A549 (cell line): ENCODE measurements around the gene METTL9.

Experiments
- CEBPB ChIP-seq, 2 experiments: fragments of >200 bp in 1 of 2; sonication (Bioruptor Twin) in 1 of 2; formaldehyde crosslinking in 1 of 2; IDR thresholded peaks; 2 replicates each; pipeline ENCODE4 v1.6.1; 2012 to 2016
- CHD2 ChIP-seq: fragments of 150-350 bp; IDR thresholded peaks from 2 replicates; pipeline ENCODE4 v1.6.1; 2014; ENCODE audit warnings: low read length; ENCODE audit not compliant: partially characterized antibody
- JUN ChIP-seq, 2 experiments: fragments of >200 bp; sonication (Bioruptor Twin); formaldehyde crosslinking; IDR thresholded peaks; 2 replicates in 1 of 2; 3 replicates in 1 of 2; pipeline ENCODE4 v1.6.1; 2016 to 2017
- MAFK ChIP-seq: fragments of 450-650 bp; IDR thresholded peaks from 2 replicates; pipeline ENCODE4 v1.6.1; 2014; ENCODE audit not compliant: partially characterized antibody
- NPAS2 ChIP-seq: fragments of 250-450 bp; sonication (Bioruptor Pico); IDR thresholded peaks from 2 replicates; pipeline ENCODE4 v1.8.0; 2022; ENCODE audit warnings: mild to moderate bottlenecking, moderate library complexity, borderline replicate concordance
- PHF8 ChIP-seq: fragments of 200-600 bp; sonication (generic); IDR thresholded peaks from 2 replicates; pipeline ENCODE4 v1.6.1; 2016; ENCODE audit warnings: low read depth, mild to moderate bottlenecking, antibody characterized with exemption, moderate library complexity, borderline replicate concordance
- POLR2A ChIP-seq: IDR thresholded peaks from 2 replicates; pipeline ENCODE4 v1.6.1; 2012; ENCODE audit warnings: mild to moderate bottlenecking, low read length
- POLR2AphosphoS2 ChIP-seq: conservative IDR thresholded peaks from 2 replicates; pipeline ENCODE4 v1.6.1; 2012; ENCODE audit warnings: low read length, improper control_type of control experiment, inconsistent platforms
- SMC3 ChIP-seq: fragments of >200 bp; sonication (Bioruptor Twin); formaldehyde crosslinking; IDR thresholded peaks from 3 replicates; pipeline ENCODE4 v1.6.1; 2018; ENCODE audit warnings: inconsistent platforms
- TF ChIP-seq, protein P1 (sequence below): fragments of >200 bp; sonication (Bioruptor Twin); formaldehyde crosslinking; IDR thresholded peaks from 3 replicates; pipeline ENCODE4 v1.5.1; 2016
- TF ChIP-seq, protein P2 (sequence below): IDR thresholded peaks from 2 replicates; pipeline ENCODE4 v1.6.1; 2012
- TF ChIP-seq, protein P3 (sequence below): fragments of 200-600 bp; sonication (generic); IDR thresholded peaks from 2 replicates; pipeline ENCODE4 v1.6.1; 2016; ENCODE audit warnings: antibody characterized with exemption, mild to moderate bottlenecking, moderate library complexity
- TF ChIP-seq, protein P4 (sequence below): fragments of 450-650 bp; IDR thresholded peaks from 2 replicates; pipeline ENCODE4 v1.6.1; 2014; ENCODE audit warnings: antibody characterized with exemption

DNA sequence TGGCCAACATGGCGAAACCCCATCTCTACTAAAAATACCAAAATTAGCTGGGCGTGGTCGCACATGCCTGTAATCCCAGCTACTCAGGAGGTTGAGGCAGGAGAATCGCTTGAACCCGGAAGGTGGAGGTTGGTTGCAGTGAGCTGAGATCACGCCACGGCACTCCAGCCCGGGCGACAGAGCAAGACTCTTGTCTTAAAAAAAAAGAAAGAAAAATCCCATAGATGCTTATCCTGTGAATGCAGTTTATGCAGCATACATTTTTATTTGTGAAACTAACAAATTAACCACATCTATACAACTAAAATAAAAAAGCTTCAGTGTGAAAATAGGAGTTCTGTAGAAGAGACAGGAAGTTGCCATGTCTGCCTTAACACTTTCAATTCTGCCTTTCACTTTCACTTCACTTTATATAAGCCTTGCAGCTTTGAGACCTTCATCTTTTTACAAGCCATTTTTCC is 45.9 kb downstream of the METTL9 start:
- TF ChIP-seq, protein P1, sequence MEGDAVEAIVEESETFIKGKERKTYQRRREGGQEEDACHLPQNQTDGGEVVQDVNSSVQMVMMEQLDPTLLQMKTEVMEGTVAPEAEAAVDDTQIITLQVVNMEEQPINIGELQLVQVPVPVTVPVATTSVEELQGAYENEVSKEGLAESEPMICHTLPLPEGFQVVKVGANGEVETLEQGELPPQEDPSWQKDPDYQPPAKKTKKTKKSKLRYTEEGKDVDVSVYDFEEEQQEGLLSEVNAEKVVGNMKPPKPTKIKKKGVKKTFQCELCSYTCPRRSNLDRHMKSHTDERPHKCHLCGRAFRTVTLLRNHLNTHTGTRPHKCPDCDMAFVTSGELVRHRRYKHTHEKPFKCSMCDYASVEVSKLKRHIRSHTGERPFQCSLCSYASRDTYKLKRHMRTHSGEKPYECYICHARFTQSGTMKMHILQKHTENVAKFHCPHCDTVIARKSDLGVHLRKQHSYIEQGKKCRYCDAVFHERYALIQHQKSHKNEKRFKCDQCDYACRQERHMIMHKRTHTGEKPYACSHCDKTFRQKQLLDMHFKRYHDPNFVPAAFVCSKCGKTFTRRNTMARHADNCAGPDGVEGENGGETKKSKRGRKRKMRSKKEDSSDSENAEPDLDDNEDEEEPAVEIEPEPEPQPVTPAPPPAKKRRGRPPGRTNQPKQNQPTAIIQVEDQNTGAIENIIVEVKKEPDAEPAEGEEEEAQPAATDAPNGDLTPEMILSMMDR: no peak
- TF ChIP-seq JUN (IDR thresholded peaks at IDR 0.05) (no peak), POLR2A (no peak), CEBPB (IDR thresholded peaks at IDR 0.05) (no peak), MAFK (no peak), PHF8 (no peak), SMC3 (no peak), CHD2 (no peak), NPAS2 (no peak), POLR2AphosphoS2 (no peak)
- TF ChIP-seq, protein P2, sequence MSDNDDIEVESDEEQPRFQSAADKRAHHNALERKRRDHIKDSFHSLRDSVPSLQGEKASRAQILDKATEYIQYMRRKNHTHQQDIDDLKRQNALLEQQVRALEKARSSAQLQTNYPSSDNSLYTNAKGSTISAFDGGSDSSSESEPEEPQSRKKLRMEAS: no peak
- TF ChIP-seq, protein P3, sequence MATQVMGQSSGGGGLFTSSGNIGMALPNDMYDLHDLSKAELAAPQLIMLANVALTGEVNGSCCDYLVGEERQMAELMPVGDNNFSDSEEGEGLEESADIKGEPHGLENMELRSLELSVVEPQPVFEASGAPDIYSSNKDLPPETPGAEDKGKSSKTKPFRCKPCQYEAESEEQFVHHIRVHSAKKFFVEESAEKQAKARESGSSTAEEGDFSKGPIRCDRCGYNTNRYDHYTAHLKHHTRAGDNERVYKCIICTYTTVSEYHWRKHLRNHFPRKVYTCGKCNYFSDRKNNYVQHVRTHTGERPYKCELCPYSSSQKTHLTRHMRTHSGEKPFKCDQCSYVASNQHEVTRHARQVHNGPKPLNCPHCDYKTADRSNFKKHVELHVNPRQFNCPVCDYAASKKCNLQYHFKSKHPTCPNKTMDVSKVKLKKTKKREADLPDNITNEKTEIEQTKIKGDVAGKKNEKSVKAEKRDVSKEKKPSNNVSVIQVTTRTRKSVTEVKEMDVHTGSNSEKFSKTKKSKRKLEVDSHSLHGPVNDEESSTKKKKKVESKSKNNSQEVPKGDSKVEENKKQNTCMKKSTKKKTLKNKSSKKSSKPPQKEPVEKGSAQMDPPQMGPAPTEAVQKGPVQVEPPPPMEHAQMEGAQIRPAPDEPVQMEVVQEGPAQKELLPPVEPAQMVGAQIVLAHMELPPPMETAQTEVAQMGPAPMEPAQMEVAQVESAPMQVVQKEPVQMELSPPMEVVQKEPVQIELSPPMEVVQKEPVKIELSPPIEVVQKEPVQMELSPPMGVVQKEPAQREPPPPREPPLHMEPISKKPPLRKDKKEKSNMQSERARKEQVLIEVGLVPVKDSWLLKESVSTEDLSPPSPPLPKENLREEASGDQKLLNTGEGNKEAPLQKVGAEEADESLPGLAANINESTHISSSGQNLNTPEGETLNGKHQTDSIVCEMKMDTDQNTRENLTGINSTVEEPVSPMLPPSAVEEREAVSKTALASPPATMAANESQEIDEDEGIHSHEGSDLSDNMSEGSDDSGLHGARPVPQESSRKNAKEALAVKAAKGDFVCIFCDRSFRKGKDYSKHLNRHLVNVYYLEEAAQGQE: no peak
- TF ChIP-seq, protein P4, sequence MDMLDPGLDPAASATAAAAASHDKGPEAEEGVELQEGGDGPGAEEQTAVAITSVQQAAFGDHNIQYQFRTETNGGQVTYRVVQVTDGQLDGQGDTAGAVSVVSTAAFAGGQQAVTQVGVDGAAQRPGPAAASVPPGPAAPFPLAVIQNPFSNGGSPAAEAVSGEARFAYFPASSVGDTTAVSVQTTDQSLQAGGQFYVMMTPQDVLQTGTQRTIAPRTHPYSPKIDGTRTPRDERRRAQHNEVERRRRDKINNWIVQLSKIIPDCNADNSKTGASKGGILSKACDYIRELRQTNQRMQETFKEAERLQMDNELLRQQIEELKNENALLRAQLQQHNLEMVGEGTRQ: no peak
